GM11168 (cell line): ENCODE results near the gene MROH2B.
"Not testable (repeated sequence)": the region's sequence is repeated elsewhere in the genome, so short reads cannot be mapped to it uniquely, and the experiment has no call there.

Source experiments
- in situ Hi-C: fragments of 300-500 bp; cut with MboI; formaldehyde crosslinking; loops from one replicate; pipeline ENCODE4 v1.12.0; 2022; ENCODE audit warnings: low sequenced_read_pairs; ENCODE audit not compliant: unreplicated experiment

The MROH2B gene

DNA sequence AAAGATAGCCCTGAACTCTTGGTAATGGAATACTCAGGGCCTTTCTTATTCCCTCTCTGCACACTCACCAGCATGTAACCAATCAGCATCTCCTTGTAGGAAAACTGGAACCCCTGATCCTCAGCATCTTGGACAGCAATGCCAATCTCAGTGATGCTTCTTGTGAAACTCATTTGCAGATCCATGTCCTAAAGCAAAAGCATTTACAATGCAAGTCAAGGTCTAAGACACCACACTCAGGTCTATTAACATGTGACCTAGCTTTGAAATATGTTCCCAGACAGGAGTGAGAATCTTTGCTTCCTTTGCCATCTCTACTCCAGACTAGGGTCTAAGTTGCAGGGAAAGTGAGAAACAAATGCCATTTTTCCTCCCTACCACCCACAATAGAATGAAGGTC, 38.2 kb downstream of the MROH2B start:
- in situ Hi-C loops, result no loop called here

GRCh38 chr5:41022600-41022999, 48.5 kb downstream of the MROH2B start:
- in situ Hi-C loops, result not testable (repeated sequence)

DNA sequence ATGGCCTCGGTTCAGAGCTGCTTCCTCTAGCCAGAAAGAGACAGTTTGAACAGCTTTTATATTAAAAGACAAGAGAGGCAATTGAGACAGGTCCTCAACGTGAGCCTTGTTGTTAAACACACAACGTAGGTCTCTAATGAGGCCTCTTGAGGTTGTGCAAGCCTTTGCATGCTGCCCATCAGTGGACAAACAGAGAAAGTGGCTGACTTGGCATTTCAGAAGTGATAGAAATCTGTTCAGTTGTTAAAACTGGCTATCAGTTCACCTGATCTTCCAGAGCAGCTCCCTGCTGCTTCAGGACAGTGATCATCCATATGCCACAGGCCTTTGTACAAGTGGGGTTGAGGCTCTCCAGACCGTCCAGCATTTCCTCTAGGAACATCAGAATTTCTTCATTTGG, 58.8 kb downstream of the MROH2B start:
- in situ Hi-C loops, result no loop called here

- in situ Hi-C loops, result no loop called here
These were observed 60.6 kb downstream of the MROH2B start for GRCh38 chr5:41010572-41010971.

DNA sequence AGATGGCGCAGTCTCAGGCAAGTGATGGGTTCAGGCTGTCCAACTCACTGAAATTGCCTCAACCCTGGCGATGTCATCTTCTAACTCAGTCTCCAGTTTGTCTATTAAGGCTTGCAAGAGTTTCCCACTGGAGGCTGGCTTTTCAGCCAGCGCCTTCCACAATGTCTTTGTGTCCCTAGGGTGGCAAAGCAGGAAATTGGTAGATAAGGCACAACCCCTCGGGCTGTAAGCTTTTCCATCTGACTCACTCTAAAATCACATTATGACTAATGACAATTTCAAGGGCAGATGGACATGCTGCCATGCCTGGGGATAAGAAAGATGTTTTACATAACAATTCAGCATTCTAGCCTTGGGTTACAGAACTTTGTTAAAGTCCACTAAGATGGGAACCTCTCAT, 61.9 kb downstream of the MROH2B start:
- in situ Hi-C loops, result no loop called here

DNA sequence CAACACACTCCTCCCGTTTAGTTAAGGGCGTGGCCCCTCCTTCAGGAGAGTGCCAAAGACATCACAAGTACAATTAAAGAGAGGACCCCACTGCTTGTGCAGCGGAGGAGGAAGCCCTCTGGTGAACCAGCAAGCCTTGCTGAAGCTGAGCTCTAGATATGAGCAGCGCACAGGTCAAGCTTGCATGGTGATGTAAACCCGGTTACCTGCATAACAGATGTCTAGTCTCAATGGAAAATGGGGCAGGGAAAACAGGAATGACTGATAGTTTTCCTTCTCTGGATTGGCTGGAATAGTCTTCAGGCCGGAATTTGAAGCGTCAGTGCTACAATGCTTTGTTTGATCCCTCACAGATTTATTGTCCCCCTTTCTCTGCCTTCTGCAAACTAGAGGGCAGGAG, 66.2 kb downstream of the MROH2B start:
- in situ Hi-C loops, result no loop called here

- in situ Hi-C loops, result no loop called here
These were observed 67.3 kb downstream of the MROH2B start for GRCh38 chr5:41003670-41004376.

DNA sequence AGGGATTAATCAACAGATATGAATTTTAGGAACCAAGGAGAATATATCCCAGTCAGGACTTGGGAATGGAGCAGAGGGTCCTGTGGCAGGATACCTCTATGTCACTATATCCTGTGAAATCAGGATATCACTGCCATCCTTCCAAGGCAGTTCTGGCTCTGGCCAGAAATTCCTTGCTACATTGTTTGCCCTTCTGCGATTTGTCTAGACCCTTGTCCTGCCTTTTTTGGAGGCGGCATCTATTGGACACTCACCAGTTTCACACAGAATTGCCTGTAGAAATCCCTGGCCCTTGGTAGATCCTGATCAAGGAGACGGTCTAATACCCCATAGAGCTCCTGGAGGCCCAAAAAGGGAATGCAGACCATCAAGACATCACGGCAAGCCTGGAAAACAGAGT, 71.2 kb downstream of the MROH2B start:
- in situ Hi-C loops, result no loop called here

DNA sequence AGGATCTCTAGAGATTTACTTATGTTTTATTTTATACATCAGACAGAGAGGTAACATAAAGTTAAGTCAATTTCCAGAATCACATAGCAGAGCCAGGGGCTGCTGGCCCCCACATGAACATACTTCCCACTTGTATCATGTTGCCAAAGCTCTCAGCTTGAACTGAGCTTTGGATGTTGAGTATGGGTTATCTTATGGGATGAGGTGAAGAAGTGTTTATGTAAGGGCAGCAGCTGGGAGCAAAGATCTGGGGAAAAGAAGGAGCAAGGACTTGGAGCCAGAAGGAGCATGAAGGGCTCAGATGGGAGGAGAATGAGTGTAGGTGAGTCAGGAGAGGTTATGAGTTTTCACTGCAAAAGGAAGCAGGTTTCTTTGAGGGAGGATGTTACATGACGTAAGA, 72.0 kb downstream of the MROH2B start:
- in situ Hi-C loops, result no loop called here

GRCh38 chr5:40995801-40996586, 75.1 kb downstream of the MROH2B start:
- in situ Hi-C loops, result no loop called here

GRCh38 chr5:40991981-40992559, 79.1 kb downstream of the MROH2B start:
- in situ Hi-C loops, result no loop called here

GRCh38 chr5:40991168-40991980, 79.8 kb downstream of the MROH2B start:
- in situ Hi-C loops, result no loop called here

- in situ Hi-C loops, result no loop called here
These were observed 82.2 kb downstream of the MROH2B start for GRCh38 chr5:40988746-40989510.

DNA sequence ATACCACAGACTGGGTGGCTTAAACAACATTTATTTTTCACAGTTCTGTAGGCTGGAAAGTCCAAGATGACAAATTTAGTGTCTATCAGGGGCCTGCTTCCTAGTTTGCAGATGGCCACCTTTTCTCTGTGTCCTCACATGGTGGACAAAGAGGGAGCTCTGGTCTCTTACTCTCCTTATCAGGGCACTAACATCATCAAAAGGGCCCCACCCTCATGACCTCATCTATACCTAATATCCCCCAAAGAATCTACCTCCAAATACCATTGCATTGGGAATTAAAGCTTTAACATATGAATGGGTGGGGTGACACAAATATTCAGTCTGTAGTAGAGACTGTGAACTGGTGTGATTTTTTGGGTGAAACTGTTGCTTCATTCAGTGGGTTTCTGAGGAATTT, 83.8 kb downstream of the MROH2B start:
- in situ Hi-C loops, result no loop called here

DNA sequence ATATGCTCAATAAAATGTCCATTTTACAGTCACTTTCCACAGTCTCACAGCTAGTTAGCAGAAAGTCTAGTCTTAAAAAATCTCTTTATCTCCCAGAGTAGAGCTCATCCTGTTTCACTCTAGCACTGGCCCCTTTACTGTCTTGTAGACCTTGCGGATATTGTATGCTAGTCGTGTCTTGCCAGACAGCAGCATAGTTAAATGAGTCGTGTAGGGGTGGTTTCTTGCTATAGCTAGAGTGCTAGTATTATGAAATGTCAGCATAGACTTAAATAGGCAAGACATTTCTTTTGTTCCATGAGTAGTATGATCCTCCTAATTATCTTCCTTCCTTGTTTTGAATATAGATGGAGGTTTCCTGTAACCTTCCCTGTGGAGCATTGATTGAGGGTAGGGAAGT, 84.5 kb downstream of the MROH2B start:
- in situ Hi-C loops, result no loop called here

GRCh38 chr5:40985501-40985900, 85.6 kb downstream of the MROH2B start:
- in situ Hi-C loops, result no loop called here

GRCh38 chr5:40984884-40985283, 86.3 kb downstream of the MROH2B start:
- in situ Hi-C loops, result no loop called here

- in situ Hi-C loops, result no loop called here
These were observed 87.4 kb downstream of the MROH2B start for GRCh38 chr5:40983781-40984180.

GRCh38 chr5:40981420-40981819, 89.7 kb downstream of the MROH2B start:
- in situ Hi-C loops, result no loop called here

GRCh38 chr5:40976836-40977235, 94.3 kb downstream of the MROH2B start:
- in situ Hi-C loops, result no loop called here
